AG10803 (cell line): Measurements from ENCODE around the gene EPC2.
A peak's percentile ranks its signal among the peaks of the same experiment; 100 is the strongest.

ENCODE experiments used
- DNase-seq: peaks from one replicate; pipeline ENCODE4 v3.0.0; 2010; ENCODE audit warnings: low read depth
- H3K4me3 ChIP-seq: 2 replicates; pipeline ENCODE4 v1.5.1; 2011; ENCODE audit warnings: mild to moderate bottlenecking, low read length, control low read depth
- CTCF ChIP-seq: conservative IDR thresholded peaks from 2 replicates; pipeline ENCODE4 v1.5.1; 2011; ENCODE audit warnings: mild to moderate bottlenecking, low read length, control low read depth, inconsistent platforms

EPC2 gene

GRCh38 chr2:148643998-148644882 is at the start of gene EPC2:
Gene EPC2, plus strand, starts transcription at chr2:148644751. Its CDS starts 267 bp downstream, at chr2:148645018.
- DNase-seq, result peak; percentile 75
- H3K4me3 ChIP-seq, result peak within 1 kb of the TSS; percentile 92
- TF ChIP-seq CTCF, result 0 out of 2 replicates have a peak, but pooled peaks have one; percentile 4

GRCh38 chr2:148596018-148596417 is 48.5 kb upstream of the EPC2 start:
- no peak for TF ChIP-seq CTCF
- no peak overlapping the region for H3K4me3 ChIP-seq
- no peak for DNase-seq

DNA sequence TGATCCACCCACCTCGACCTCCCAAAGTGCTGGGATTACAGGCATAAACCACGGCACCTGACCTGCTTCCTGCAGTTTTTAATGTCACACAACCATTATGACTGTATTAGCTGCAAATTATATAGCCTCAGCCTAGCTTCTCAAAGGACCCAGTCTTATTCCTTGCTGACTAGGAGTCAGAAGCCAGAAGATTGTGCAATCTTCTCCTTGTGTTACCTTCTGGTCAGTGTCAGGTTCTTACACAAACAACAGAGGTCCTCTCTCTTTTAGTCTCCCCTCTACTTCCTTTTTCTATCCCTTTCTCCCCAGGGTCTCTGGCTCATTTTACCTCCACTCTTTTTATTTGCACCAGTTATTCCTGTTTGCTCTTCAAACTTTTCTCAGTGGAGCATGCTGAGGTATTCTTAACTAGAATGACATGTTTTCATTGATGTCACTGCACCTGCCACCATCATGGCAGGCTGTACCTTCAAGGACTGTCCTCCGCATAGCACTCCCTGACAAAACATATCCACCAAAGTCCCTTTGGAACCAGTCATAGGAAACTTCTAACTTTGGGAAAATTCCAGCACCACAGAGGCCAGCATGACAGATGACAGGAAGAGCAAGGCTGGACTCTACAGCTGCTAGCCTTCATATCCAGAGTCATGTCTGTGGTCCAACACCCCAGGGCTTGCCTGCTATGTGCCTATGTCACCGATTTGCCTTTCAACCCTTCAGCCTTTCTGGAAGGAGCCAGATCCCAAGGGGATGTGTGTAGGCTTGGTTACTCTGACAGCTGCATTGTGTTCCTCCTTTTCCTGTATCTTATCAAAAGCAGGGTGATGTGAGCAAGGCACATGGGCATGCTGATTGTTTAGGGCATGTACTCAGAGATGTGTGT is 45.2 kb upstream of the EPC2 start:
- no peak for DNase-seq
- no peak overlapping the region for H3K4me3 ChIP-seq
- TF ChIP-seq CTCF, result no peak

DNA sequence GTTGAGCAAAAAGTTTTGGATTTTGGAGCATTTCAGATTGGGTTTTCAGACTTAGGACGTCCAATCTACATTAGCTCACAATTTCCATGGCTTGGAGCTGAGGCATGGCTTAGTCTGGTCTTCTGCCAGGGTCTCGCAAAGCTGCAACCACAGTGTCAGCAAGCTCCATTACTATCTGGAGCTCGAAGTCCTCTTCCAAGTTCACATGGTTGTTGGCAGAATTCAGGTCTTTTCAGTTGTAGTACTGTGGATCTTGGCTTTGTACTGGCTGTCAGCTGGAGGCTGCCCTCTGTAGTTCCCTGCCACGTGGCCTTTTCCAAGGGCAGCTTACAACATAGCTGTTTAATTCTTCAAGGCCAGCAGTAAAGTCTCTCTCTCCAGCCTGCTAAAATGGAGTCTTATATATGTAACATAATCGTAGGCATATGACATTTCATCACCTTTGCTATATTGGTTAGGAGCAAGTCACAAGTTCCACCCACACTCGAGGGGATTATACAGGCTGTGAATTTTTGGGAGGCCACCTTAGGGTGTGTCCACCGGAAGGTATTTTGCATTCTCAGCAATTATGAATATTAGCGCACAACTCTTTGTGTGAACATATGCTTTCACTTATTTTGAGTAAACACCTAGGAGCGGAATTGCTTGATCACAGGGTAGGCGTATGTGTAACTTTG is 41.5 kb upstream of the EPC2 start:
- H3K4me3 ChIP-seq, result no peak overlapping the region
- no peak for DNase-seq
- TF ChIP-seq CTCF, result no peak

DNA sequence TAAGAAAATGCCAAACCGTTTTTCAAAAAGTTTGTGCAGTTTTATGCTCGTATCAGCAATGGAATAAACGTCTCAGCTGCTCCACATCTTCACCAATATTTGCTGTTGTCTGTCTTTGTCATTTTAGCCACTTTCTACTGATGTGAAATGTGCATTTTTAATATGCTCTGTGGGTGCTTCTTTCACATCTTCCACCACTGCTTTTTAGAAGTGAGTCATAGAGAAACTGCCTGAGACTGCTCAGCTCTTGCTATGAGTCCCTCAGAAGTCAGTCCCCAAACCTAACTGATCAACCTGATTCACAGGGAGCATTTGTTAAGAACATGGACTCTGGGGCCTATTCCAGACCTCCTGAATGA is 41.0 kb upstream of the EPC2 start:
- TF ChIP-seq CTCF, result no peak
- H3K4me3 ChIP-seq, result no peak overlapping the region
- no peak for DNase-seq

GRCh38 chr2:148604927-148605326 is 39.6 kb upstream of the EPC2 start:
- no peak for TF ChIP-seq CTCF
- DNase-seq, result no peak
- H3K4me3 ChIP-seq, result no peak overlapping the region
